GM18505 (cell line): ENCODE data around the gene RPLP1.

Source experiments
- ATAC-seq: cut with Tn5 transposase; IDR thresholded peaks from one replicate; pipeline ENCODE4 v1.9.1; 2021; ENCODE audit not compliant: unreplicated experiment
- POLR2A ChIP-seq: IDR thresholded peaks from 4 replicates; pipeline ENCODE4 v1.6.1; 2011; ENCODE audit warnings: borderline replicate concordance; ENCODE audit not compliant: insufficient read depth, insufficient read length; ENCODE audit errors: extremely low read depth

RPLP1 gene

DNA sequence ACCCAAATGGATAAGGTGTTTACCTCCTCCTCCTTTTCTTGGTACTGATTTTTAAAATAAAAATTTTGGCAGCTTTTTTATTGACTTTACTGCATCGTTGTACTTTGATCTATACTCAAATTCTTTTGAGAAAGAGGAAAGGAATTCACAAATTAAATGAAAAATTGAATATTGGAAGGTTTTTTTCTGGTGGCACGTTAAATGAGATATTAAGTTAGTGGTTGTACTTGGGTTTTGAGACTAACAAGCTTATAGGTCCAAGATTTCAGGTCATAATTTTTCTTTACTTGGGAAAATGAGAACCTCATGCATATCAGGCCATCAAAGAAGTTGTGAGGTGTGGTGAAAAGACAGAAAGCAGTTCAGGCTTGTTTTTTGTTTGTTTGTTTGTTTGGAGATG is 14.1 kb downstream of the RPLP1 start:
- TF ChIP-seq POLR2A: no peak
- no peak for ATAC-seq

DNA sequence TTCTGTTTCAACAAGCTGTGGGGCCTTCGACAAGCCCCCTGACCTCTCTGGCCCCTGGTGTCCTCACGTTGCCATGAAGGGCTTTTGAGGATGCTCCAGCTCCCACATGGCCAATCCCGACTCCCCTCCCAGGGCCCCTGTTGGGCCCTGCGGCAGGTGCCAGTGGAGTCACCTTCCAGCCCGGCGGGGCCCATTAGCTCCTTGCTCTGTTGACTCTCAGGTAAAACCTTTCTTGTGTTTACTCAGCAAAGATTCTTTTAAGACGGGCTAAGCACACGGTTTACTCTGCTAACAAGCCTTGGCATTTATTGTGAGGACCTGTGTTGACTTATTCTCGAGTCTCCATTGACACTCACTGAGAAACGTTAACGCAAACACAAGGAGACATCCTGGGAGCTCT is 15.0 kb downstream of the RPLP1 start:
- no peak for ATAC-seq
- TF ChIP-seq POLR2A: no peak

DNA sequence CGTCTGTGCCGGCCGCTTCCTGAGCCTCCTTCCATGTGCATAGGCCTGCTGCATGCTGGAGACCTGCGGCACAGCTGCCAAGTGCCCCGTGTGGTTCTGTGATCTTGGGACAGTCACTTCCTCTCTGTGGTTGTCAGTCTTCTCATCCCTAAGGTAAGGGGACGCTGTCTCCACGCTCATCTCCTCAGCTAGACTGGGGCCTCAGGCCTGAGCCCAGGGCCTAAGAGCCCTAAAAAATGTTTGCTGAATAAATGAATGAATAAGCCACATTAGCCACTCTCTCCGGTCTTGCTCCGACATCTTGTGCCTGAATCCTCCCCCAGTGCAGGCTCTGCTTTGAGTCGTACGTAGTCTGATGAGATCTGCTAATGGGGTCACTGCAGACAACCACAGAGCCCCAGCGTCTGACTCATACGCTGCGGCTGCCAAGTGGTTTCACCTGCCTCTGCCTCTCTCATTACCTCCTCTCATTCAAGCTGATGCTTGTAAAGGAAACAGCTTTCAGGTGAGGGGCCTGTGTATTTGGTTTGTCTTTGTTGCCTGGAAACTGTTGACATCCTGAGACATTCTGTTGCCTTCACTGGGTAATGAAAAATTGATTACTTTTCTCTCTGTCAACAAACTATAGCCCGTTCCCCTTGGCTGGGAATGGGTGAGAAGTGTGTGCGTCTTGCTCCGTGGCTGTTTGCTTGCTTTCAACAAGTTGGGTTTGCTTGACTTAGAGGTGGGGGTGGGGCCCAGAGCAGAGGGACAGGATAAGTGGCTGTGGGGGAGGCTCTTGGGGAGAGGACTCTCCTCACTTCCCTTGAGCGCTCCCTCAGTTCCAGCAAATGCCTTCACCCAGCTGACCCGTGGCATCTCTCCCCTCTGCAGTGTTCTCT is 15.9 kb downstream of the RPLP1 start:
- no peak for TF ChIP-seq POLR2A
- ATAC-seq: no peak

DNA sequence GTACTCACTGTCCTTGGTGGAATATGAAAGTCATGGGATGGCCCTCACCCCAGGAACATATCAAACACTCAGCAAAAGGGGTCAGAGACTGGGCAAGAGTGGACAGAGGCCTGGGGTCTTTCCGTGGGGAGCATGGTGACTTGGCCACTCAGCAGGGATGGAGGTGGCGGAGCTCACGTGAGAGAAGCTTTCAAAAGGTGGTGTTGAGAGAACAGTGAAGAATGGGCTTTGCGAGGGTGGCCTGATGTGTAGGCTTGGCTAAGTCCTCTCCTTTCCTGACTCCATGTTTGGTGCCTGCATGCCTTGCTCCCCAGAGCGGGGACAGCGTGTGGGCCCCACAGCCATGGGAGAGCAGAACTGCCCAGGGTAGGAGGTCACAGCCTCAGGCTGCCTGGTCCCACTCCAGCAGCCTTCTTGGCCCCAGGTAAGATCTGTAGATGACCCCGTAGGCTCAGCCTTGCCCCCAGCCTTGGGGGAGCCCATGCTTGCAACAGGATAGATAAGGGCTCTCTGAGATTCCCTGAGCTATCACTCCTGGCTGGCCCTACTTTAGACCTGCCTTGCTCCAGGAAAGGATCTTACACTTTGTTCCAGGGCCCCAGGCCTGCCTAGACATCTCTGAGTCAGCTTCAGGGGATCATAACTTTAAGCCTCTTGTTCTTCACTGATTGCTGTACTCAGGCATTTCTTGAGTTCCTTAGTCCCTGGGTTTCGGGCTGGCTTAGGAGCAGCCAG is 17.0 kb downstream of the RPLP1 start:
- no peak for TF ChIP-seq POLR2A
- ATAC-seq: no peak

DNA sequence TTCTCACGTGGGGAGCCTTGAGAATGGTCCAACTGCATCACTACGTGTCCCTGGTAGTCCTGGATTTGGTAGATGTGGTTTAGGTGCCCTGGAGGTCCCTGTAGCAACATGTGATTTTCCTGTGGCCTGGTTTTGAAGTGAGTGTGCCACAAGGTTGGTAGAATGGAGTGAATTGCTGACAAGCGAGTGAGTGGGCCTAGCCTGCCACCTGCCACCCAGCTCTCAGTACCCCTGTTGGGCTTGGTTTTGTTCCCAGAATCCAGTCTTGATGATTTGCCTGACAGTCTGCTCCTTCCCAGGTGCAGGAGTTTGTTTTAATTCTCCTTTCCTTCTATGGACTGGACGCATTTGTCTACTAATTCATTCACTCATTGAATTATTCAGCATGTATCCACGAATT is 19.4 kb downstream of the RPLP1 start:
- ATAC-seq: no peak
- no peak for TF ChIP-seq POLR2A

DNA sequence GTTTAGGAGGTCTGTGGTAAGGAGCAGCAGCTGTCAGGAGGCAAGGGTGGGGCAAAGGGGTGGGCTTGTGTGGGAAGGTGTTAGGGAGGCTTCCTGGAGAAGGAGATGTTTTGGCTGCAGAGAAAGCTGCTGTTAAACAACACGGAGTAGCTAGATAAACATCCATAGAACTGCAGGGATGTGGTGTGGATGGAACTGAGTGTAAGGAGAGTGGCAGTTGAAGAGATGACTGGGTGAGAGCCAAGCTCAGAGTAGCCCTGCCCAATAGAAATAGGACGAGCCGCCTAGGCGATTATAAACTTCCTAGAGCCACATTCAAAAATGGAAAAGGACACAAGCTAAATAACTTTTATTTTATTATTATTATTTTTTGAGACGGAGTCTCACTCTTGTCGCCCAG is 19.9 kb downstream of the RPLP1 start:
- ATAC-seq: no peak
- TF ChIP-seq POLR2A: no peak

DNA sequence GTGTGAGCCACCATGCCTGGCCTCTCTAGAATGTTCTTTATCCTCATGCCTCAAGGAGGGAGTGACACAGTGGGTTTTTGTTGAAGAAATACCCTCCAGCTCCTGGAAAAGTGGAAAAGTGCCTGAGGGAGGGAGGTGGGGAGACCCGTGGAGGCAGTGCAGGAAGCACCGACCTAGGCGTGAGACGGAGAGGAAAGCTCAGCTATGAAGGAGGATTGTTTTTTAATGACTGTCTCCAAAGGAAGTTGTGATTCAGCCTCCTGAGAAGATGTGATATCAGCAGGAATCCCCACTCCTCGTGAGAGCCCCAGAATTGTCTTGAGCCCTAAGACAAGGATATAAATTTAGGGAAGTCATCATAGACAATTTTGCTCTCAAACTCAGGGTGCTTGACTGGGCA is 21.7 kb downstream of the RPLP1 start:
- no peak for ATAC-seq
- no peak for TF ChIP-seq POLR2A

DNA sequence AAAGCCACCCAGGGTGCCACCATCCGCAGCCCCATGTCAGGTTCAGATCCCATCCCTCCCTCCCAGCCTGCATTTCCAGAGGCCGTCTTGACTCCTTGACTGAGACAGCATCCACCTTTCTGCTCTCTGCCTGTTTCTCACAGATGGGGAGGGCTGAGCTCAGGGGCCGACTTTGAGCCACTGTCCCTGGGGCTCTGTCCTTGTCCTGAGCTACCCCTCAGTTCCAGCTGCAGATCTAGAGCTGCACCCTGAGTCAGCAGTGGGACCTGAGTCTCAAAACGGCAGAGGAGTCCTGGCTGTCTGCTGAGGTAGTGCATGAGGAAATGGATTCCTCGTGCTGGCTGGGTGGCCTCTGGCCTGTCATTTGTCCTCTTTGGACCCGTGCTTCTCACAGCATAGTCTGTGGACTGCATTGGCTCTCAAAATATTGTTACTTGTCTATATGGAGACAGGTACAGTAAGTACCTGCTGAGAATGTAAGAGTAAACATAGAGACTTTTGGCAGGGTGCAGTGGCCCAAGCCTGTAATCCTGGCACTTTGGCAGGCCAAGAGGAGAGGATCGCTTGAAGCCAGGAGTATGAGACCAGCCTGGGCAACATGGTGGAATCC is 22.3 kb downstream of the RPLP1 start:
- no peak for ATAC-seq
- TF ChIP-seq POLR2A: no peak

DNA sequence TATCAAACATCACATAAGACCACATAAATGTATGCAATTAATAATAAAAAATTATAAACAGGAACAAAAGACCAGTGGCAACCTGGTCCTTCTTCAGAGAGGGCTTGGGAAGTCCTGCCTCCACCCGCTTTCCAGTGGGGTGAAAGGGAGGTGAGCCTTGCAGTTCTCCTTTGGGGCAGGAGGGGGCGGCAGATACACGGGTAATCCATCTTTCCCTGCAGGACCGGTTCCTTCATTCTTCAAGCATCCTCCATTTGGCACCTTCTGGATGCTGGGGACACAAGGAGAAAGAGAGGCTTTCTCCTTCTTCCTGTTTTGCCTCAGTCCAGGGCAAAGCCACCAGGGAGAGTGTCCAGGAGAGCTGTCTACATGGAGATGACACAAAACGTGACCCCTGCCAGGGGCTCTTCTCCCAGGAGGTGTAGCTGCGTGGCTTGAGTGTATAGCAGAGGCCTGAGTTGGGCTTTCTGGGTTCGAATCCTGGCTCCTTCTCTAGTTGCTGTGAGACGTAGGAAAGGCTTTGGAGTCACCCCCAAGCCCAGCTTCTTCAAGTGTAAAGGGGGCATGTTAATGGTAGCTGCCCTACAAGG is 23.2 kb downstream of the RPLP1 start:
- TF ChIP-seq POLR2A: no peak
- no peak for ATAC-seq

DNA sequence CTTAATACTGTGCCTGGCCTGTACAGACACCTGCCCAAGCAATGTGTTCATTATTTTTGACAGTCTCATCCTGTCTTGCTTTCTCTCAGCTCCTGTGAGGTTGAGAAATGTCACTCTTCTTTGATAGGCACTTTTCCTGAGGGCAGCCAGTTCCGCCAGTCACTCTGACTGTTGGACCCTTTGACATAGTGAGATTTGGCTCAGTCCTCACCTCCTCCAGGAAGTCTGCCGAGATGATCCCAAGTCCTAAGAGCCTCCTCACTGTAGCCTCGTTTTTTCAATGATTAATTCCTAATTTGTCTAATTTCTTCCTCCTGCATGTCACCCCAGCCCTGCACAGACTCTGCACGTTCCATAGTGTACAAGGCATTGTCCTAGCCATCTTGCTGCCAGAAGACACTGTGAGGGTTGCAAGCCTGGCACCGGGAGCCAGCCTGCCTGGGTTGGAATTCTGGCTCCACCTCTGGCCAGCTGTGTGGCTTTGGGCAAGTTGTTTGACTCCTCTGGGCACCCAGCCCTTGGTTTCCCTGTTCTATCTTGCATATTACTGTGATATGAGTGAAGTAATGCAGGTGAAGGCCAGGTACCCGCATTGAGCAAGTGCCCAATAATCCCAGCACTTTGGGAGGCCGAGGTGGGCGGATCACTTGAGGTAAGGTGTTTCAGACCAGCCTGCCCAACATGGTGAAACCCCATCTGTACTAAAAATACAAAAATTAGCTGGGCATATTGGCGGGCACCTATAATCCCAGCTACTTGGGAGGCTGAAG is 24.3 kb downstream of the RPLP1 start:
- no peak for TF ChIP-seq POLR2A
- no peak for ATAC-seq

DNA sequence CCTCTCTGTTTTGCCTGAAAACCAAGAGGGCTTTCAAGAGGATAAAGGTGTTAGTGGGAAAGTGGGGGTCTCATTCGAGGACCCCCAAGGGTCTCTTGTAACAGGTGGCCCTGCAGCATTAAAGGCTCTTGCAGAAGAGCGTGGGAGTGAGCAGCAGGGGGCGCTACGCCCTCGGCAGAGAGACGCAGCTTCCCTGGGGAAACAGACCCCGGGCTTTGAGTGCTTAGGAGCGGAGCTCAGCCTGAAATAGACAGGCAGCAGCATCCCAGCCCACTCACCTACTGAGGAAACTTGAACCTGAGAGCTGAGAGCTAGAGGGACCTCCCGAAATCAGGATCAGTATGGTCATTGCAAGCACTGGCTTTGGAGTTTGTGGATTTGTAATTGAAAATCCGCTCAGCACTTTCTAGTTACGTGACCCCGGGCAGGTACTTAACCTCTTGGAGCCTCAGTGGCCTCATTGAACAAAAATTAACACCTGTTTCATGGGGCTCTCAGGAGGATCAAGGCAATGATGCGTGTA is 25.7 kb downstream of the RPLP1 start:
- no peak for TF ChIP-seq POLR2A

DNA sequence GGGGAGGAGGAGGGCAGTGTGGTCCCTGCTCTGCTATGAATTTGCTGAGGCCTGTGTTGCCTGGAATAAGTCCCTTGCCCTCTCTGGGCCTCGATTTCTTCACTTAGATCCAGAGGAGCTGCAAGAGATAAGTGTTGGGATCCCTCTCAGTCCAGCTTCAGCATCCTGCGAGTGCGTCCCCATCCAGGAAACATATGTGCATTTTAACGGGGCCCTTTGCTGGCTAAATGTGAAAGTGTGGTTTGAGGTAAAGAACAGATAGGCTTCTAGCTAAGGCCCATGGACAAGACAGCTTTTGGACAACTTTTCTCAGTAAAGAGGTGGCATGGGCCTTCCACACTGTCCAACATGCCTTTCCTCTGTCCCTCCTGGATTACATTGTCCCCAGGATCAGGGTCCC is 26.5 kb downstream of the RPLP1 start:
- ATAC-seq: no peak
- no peak for TF ChIP-seq POLR2A

More for the DNA sequence above, 25.7 kb downstream of the RPLP1 start:
- ATAC-seq: no peak

DNA sequence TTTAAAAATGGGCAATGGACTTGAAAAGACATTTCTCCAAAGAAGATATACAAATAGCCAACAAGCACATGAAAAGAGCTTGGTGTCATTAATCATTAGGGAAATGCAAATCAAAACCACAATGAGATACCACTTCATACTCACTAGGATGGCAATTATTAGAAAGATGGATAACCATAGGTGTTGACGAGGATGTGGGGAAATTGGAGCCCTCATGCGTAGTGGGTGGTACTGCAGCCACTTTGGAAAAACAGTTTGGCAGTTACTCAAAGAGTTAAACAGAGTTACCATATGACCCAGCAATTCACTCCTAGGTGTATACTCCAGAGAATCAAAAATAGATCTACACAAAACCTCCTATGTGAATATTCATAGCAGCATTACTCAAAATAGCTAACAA is 27.4 kb downstream of the RPLP1 start:
- ATAC-seq: no peak
- no peak for TF ChIP-seq POLR2A

DNA sequence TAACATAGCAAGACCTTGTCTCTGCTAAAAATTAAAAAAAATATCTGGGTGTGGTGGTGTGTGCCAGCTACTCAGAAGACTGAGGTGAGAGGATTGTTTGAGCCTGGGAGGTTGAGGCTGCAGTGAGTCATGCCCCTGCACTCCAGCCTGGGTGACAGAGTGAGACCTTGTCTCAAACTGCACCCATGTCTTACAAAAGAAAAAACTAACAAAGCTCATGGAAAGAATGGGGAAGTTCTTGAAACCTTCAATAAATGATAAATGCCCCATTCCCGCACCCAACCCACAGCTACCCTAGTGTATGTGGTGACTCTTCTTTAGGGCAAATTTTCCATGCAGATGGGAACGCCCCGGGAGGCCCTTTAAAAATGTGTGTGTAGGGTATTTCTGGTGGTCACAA is 28.3 kb downstream of the RPLP1 start:
- no peak for ATAC-seq
- TF ChIP-seq POLR2A: no peak
